PC-9 (cell line): ENCODE results near the gene TUT4. TPM values are rescaled to one million over a fixed set of nuclear protein-coding genes. Genes with fewer than 3 reads are reported as not detected.
A peak's percentile ranks its signal among the peaks of the same experiment; 100 is the strongest.

Experiments
- BruUV-seq: library from RNA; stranded (reverse); fragments of 400-500 nt; replicated peaks from 2 replicates; lab custom pipeline; 2021; lab: Mats Ljungman, UMichigan
- CTCF ChIA-PET: fragments of 300-600 bp; sonication (Branson Sonifier 250); formaldehyde crosslinking; loops from one replicate; lab custom pipeline; 2022; ENCODE audit warnings: antibody characterized with exemption; lab: Charles Lee
- POLR2A ChIA-PET: fragments of 300-600 bp; sonication (Branson Sonifier 250); formaldehyde crosslinking; loops from one replicate; lab custom pipeline; 2022; ENCODE audit warnings: antibody characterized with exemption; ENCODE audit not compliant: unreplicated experiment; lab: Charles Lee
- DNase-seq, 2 experiments: peaks; one replicate each; pipeline versions ENCODE4 v3.0.0 to v3.0.0-alpha.2; 2015 to 2022; ENCODE audit warnings: mixed read lengths in 1 of 2
- H2AFZ ChIP-seq: fragments of 200-600 bp; sonication (generic); 2 replicates; pipeline ENCODE4 v1.8.1; 2017; ENCODE audit warnings: antibody characterized with exemption
- H3F3A ChIP-seq: fragments of 200-600 bp; sonication (generic); 2 replicates; pipeline ENCODE4 v1.8.1; 2017; ENCODE audit warnings: antibody characterized with exemption, mild to moderate bottlenecking, low read depth; ENCODE audit not compliant: insufficient read depth
- H3K27ac ChIP-seq: fragments of 200-600 bp; sonication (generic); 2 replicates; pipeline ENCODE4 v1.6.1; 2016; ENCODE audit warnings: mixed run types
- H3K27me3 ChIP-seq: fragments of 200-600 bp; sonication (generic); 2 replicates; pipeline ENCODE4 v1.6.1; 2016; ENCODE audit warnings: low read depth, mixed run types; ENCODE audit not compliant: insufficient read depth
- H3K36me3 ChIP-seq: fragments of 200-600 bp; sonication (generic); 2 replicates; pipeline ENCODE4 v1.6.1; 2016; ENCODE audit warnings: low read depth, mixed run types
- H3K4me1 ChIP-seq: fragments of 200-600 bp; sonication (generic); replicated peaks from 2 replicates; pipeline ENCODE4 v1.6.1; 2016; ENCODE audit warnings: mixed run types; ENCODE audit not compliant: insufficient read depth
- H3K4me2 ChIP-seq: fragments of 200-600 bp; sonication (generic); 2 replicates; pipeline ENCODE4 v1.6.1; 2017; ENCODE audit warnings: mixed run types
- H3K4me3 ChIP-seq: fragments of 200-600 bp; sonication (generic); 2 replicates; pipeline ENCODE4 v1.6.1; 2016; ENCODE audit warnings: mixed run types
- H3K79me2 ChIP-seq: fragments of 200-600 bp; sonication (generic); 2 replicates; pipeline ENCODE4 v1.6.1; 2017; ENCODE audit warnings: low read depth, mixed run types
- H3K9me2 ChIP-seq: fragments of 200-600 bp; sonication (generic); 2 replicates; pipeline ENCODE4 v1.8.1; 2017; ENCODE audit warnings: mild to moderate bottlenecking; ENCODE audit not compliant: insufficient read depth
- H3K9me3 ChIP-seq: fragments of 200-600 bp; sonication (generic); 2 replicates; pipeline ENCODE4 v1.8.1; 2016; ENCODE audit warnings: low read depth; ENCODE audit not compliant: insufficient read depth
- H4K20me1 ChIP-seq: fragments of 200-600 bp; sonication (generic); 2 replicates; pipeline ENCODE4 v1.8.1; 2017; ENCODE audit not compliant: insufficient read depth
- EZH2 ChIP-seq: fragments of 200-600 bp; sonication (generic); IDR thresholded peaks from 2 replicates; pipeline ENCODE4 v1.8.0; 2017; ENCODE audit warnings: antibody characterized with exemption, low read depth
- intact Hi-C: fragments of 100-400 bp; cut with micrococcal nuclease; formaldehyde crosslinking; loops from one replicate; pipeline ENCODE4 v1.10.0; 2022; ENCODE audit not compliant: unreplicated experiment
- total RNA-seq: library from RNA; stranded (reverse); gene quantifications from 2 replicates; pipeline ENCODE4 v1.2.3, GENCODE V29; 2021
- TF ChIP-seq, protein P1 (sequence below): fragments of 200-600 bp; sonication (generic); conservative IDR thresholded peaks from 2 replicates; pipeline ENCODE4 v1.6.1; 2017; ENCODE audit warnings: mixed run types, antibody characterized with exemption, mild to moderate bottlenecking, moderate library complexity

TUT4 gene
- total RNA-seq, 1 experiment from 2014 or later = 78.3 TPM

DNA sequence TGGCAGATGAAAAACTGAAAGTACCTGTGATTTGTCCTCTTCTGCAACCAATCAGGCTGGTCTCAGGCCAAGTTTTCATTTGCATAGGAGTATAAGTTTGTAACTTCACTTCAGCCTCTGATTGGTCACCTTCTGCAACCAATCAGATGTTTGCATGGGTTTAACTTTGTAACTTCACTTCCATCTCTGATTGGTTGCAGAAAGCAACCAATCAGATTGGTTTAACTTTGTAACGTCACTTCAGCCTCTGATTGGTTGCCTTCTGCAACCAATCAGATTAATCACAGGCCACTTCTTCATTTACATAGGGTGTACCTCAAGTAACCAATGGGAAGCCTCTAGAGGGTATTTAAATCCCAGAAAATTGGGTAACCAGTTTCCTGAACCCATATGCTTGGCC is 18.9 kb upstream of the TUT4 start:
- Histone ChIP-seq H3K9me2 (no peaks in the 10 kb centered on the region; the same call in 1 of the 2 replicates), H4K20me1 (no peaks in the 10 kb centered on the region), H3K27me3 (no peaks in the 10 kb centered on the region), H3K4me1 (peaks cover 12% of the 10 kb centered on the region), H3K79me2 (no peaks in the 10 kb centered on the region), H3K27ac (no peak overlapping the region), H3K4me3 (no peak overlapping the region), H3K4me2 (no peak overlapping the region), H2AFZ (no peak overlapping the region), H3F3A (peaks cover 14% of the 10 kb centered on the region; the same call in 1 of the 2 replicates), H3K36me3 (no peaks in the 10 kb centered on the region), H3K9me3 (no peaks in the 10 kb centered on the region)
- peak in 1 of 2 experiments; percentile 46 for DNase-seq
- BruUV-seq = no TSS peak
- ChIA-PET POLR2A (no interaction called here), CTCF (no interaction called here)
- intact Hi-C loops = loop anchor here (5.0 kb wide), 1 partner anchor 61 kb away; the partner anchor contains the start of gene SHISAL2A
- TF ChIP-seq, protein P1, sequence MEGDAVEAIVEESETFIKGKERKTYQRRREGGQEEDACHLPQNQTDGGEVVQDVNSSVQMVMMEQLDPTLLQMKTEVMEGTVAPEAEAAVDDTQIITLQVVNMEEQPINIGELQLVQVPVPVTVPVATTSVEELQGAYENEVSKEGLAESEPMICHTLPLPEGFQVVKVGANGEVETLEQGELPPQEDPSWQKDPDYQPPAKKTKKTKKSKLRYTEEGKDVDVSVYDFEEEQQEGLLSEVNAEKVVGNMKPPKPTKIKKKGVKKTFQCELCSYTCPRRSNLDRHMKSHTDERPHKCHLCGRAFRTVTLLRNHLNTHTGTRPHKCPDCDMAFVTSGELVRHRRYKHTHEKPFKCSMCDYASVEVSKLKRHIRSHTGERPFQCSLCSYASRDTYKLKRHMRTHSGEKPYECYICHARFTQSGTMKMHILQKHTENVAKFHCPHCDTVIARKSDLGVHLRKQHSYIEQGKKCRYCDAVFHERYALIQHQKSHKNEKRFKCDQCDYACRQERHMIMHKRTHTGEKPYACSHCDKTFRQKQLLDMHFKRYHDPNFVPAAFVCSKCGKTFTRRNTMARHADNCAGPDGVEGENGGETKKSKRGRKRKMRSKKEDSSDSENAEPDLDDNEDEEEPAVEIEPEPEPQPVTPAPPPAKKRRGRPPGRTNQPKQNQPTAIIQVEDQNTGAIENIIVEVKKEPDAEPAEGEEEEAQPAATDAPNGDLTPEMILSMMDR = no peak
- TF ChIP-seq EZH2 = no peak

DNA sequence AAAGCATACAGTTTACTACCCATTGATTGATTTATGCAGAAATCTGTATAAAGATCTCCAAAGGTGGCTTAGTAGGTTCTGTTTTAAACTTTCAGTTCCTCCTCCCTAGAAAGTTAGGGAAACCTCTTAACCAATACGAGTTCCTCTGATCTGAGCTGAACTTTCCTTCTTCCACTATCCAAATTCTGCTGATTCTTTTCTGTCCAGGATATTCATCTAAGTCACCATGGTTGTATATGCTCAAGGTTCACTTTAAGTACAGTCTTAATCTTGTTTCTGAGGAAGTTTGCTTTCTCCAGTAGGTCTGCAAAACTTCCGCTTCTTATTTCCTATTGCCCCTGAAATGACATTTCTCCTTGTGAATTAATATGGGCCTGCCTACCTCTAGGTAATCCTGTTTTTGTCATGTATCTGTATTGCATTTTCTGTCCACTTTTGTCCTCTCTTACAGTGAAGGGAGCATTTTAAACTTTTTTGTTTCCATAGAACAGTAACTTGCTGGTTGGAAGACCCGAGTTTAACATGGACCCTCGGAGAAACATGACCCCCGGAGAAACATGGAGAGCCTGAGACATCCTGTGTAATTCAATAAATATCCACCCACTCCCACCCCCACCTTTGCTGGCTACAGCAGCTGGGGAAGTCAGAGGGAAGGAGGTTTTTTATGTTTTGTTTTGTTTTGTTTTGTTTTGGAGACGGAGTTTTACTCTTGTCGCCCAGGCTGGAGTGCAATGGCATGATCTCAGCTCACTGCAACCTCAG is 16.7 kb upstream of the TUT4 start:
- ChIA-PET CTCF (no interaction called here), POLR2A (no interaction called here)
- Histone ChIP-seq H3K27ac (no peak overlapping the region), H3K4me1 (peaks cover 5% of the 10 kb centered on the region), H3F3A (peaks cover 6% of the 10 kb centered on the region; the same call in 1 of the 2 replicates), H3K4me3 (no peak overlapping the region), H3K9me3 (no peaks in the 10 kb centered on the region), H2AFZ (no peak overlapping the region), H3K79me2 (no peaks in the 10 kb centered on the region), H3K4me2 (no peak overlapping the region), H4K20me1 (no peaks in the 10 kb centered on the region), H3K27me3 (no peaks in the 10 kb centered on the region), H3K9me2 (no peaks in the 10 kb centered on the region), H3K36me3 (no peaks in the 10 kb centered on the region)
- TF ChIP-seq, protein P1 = no peak
- no peak for TF ChIP-seq EZH2
- BruUV-seq = no TSS peak
- no peak for DNase-seq
- intact Hi-C loops = loop anchor here (5.0 kb wide), 1 partner anchor 63 kb away; the partner anchor contains the start of gene SHISAL2A

DNA sequence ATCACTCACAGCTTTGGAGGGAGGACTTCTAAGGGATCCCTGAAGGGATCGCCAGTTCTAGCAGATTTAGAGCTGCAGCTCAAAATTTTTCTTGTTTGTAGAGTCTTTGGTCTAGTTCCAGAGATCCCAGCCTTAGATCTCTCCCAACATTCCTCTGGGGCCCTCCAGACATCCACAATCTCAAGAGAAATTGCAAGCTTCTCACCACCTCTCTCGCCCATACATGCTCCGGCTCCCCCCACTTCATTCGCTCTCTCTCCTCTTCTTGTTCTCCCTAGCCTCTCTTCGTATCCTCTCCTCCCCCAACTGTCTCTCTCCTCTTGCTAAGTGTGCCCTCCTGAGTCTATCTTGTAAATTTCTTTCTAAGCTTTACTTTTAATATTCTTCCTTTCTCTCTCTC is 15.1 kb upstream of the TUT4 start:
- Histone ChIP-seq H3F3A (no peaks in the 10 kb centered on the region), H4K20me1 (no peaks in the 10 kb centered on the region), H2AFZ (no peak overlapping the region), H3K9me2 (no peaks in the 10 kb centered on the region), H3K27me3 (no peaks in the 10 kb centered on the region), H3K4me2 (no peak overlapping the region), H3K4me1 (no peaks in the 10 kb centered on the region; the same call in 1 of the 2 replicates), H3K4me3 (no peak overlapping the region), H3K27ac (no peak overlapping the region), H3K79me2 (no peaks in the 10 kb centered on the region), H3K9me3 (no peaks in the 10 kb centered on the region), H3K36me3 (no peaks in the 10 kb centered on the region)
- intact Hi-C loops = no loop called here
- TF ChIP-seq, protein P1 = no peak
- TF ChIP-seq EZH2 = no peak
- ChIA-PET CTCF (no interaction called here), POLR2A (no interaction called here)
- DNase-seq = no peak
- BruUV-seq = no TSS peak
